Common myeloid progenitor, CD34-positive (primary cell): ENCODE measurements around the gene ENTPD2.
A peak's percentile ranks its signal among the peaks of the same experiment; 100 is the strongest.
"Not testable (repeated sequence)": the region's sequence is repeated elsewhere in the genome, so short reads cannot be mapped to it uniquely, and the experiment has no call there.

Experiments
- CTCF ChIA-PET: fragments of 350-600 bp; sonication (Branson Sonifier 250); formaldehyde crosslinking; loops from one replicate; lab custom pipeline; 2021; ENCODE audit warnings: antibody characterized with exemption; lab: Charles Lee
- POLR2A ChIA-PET: fragments of 350-600 bp; sonication (Branson Sonifier 250); formaldehyde crosslinking; loops from one replicate; lab custom pipeline; 2021; ENCODE audit warnings: antibody characterized with exemption; lab: Charles Lee
- DNase-seq, 3 donors: peaks; one replicate each; pipeline versions ENCODE4 v3.0.0 to v3.0.0-alpha.2; 2013
- H3K27ac ChIP-seq, 2 experiments: 1 replicate in 1 of 2; 2 replicates in 1 of 2; pipeline ENCODE4 v1.7.0; 2013; ENCODE audit warnings: inconsistent platforms in 2 of 2, low read length in 2 of 2, mild to moderate bottlenecking in 2 of 2, low read depth in 1 of 2, moderate library complexity in 1 of 2; ENCODE audit not compliant: severe bottlenecking in 2 of 2, insufficient read depth in 1 of 2, poor library complexity in 1 of 2
- H3K27me3 ChIP-seq, 5 experiments: replicated peaks in 2 of 5; 1 replicate in 3 of 5; 2 replicates in 2 of 5; pipeline versions ENCODE4 v1.6.1 to v1.7.0; 2013; ENCODE audit warnings: low read length in 4 of 5, mild to moderate bottlenecking in 2 of 5, moderate library complexity in 2 of 5, inconsistent platforms in 1 of 5; ENCODE audit not compliant: insufficient read depth in 5 of 5, control insufficient read depth in 4 of 5
- H3K36me3 ChIP-seq, 4 experiments: 1 replicate in 2 of 4; 2 replicates in 2 of 4; pipeline versions ENCODE4 v1.6.1 to v1.7.0; 2013; ENCODE audit warnings: low read length in 3 of 4, control low read depth in 1 of 4, mild to moderate bottlenecking in 1 of 4; ENCODE audit not compliant: control insufficient read depth in 4 of 4, insufficient read depth in 4 of 4
- H3K4me1 ChIP-seq, 4 experiments: 1 replicate in 3 of 4; 2 replicates in 1 of 4; pipeline versions ENCODE4 v1.6.1 to v1.7.1; 2013; ENCODE audit warnings: low read length in 3 of 4, mild to moderate bottlenecking in 3 of 4, control low read depth in 1 of 4, inconsistent platforms in 1 of 4, moderate library complexity in 1 of 4; ENCODE audit not compliant: control insufficient read depth in 4 of 4, insufficient read depth in 4 of 4; ENCODE audit errors: control extremely low read depth in 1 of 4
- H3K4me3 ChIP-seq, 7 experiments: 1 replicate in 4 of 7; 2 replicates in 3 of 7; pipeline versions ENCODE4 v1.5.1 to v1.7.0; 2013; ENCODE audit warnings: mild to moderate bottlenecking in 7 of 7, low read length in 6 of 7, moderate library complexity in 6 of 7, inconsistent platforms in 2 of 7, low read depth in 2 of 7, control low read depth in 1 of 7; ENCODE audit not compliant: insufficient read depth in 4 of 7, control insufficient read depth in 1 of 7; ENCODE audit errors: extremely low read depth in 1 of 7
- H3K9me3 ChIP-seq, 5 experiments: 1 replicate in 4 of 5; 2 replicates in 1 of 5; pipeline versions ENCODE4 v1.6.1 to v1.7.1; 2013; ENCODE audit warnings: low read length in 4 of 5, mild to moderate bottlenecking in 2 of 5, inconsistent platforms in 1 of 5, low read depth in 1 of 5, moderate library complexity in 1 of 5; ENCODE audit not compliant: control insufficient read depth in 4 of 5, insufficient read depth in 2 of 5; ENCODE audit errors: control extremely low read depth in 1 of 5
- WGBS: methylation state at CpG from one replicate; pipeline ENCODE4 v1.1.5; 2013; ENCODE audit not compliant: insufficient coverage; 5-methylcytosine and 5-hydroxymethylcytosine counted together

ENTPD2 gene

DNA sequence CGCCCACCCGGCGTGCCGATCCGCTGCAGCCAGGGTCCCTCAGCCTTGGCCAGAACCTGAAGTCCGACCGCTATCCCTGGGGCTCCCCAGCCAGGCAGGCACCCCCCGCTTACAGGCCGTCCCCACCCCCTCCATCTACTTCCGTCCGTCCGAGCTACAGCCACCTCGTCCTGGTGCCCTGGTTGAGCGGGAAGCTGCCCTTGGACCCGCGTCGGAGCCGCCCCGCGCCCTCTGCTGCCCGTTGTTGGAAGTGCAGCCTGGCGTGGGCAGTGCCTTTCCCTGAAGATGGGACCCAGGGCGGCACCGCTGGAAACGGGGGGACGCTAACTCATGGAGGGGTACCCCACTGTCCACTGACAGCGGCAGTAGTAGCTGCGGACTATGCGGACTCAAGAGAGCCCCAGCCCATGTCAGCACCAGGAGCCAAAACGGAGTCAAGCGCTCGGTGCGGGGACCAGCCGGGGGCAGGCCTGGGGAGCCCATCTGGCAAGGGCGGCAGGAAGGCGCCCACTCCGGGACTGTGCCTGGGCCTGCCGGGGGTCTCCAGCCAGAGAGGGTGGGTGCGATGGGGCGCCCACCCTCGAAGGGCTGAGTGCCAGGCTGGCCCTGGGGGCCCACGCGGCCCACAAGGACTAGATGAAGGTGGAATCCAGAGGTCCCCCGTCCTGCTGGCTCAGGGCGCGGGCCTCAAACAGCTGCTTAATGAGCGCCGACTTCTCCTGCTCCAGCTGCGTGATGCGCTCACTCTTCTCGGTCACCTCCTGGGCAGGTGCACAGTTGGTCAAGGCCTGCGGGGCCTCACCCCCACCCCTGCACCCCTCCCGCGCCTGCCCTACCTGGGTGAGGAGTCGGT is 10.4 kb upstream of the ENTPD2 start:
- Histone ChIP-seq H3K9me3 (no peaks in the 10 kb centered on the region), H3K27ac (no peak overlapping the region), H3K36me3 (peaks cover 0 to 26% (median 4%) of the 10 kb centered on the region in 4 experiments), H3K27me3 (no peaks in the 10 kb centered on the region), H3K4me3 (no peak overlapping the region), H3K4me1 (peaks cover 0 to 22% (median 8%) of the 10 kb centered on the region in 4 experiments)
- ChIA-PET CTCF (interaction anchor here (1.0 to 8.9 kb wide), 13 partner anchors 6 to 278 kb away, joined by 3 to 76 read pairs (median 4); no protein-coding TSS in a partner anchor), POLR2A (interaction anchor here (0.6 to 0.8 kb wide), 2 partner anchors 29 to 98 kb away, joined by 3 read pairs; no protein-coding TSS in a partner anchor)
- peak; percentile 27 to 51 (median 38) for DNase-seq
- WGBS = 56% methylated on average over 51 of the region's 55 CpGs

DNA sequence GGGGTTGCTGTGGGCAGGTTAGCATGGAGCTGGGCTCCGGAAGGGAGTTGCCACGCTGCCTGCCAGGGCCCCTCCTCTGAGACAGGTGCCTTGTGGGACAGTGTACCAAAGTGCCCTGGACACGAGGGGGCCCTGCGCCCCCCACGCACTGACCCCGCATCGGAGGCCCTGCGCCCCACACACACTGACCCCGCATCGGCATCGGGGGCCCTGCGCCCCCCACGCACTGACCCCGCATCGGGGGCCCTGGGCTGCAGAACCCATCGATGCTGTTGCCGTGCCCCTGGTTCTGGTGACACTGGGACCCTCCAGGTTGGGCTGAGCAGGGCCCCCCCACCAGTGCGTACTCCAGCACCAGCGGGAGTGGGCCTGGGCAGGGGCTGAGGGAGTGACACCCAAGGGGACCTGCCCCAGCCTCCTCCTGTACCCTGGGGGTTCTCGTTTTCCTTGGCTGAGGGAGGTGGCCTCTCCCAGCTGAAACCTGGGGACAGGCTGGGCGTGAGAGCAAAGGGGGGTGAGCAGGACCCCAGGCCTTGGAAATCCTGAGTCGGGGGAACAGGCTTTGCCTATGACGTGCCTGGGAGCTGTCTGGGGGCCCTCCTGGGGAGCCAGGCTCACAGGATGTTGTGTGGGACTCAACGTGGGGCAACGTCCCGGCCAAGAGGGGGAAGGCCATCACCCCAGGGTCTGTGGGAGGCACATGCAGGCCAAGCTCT is 9.6 kb upstream of the ENTPD2 start:
- Histone ChIP-seq H3K27me3 (no peaks in the 10 kb centered on the region), H3K27ac (no peak overlapping the region), H3K4me3 (no peak overlapping the region), H3K36me3 (peaks cover 0 to 26% (median 4%) of the 10 kb centered on the region in 4 experiments), H3K4me1 (peaks cover 0 to 20% (median 8%) of the 10 kb centered on the region in 4 experiments), H3K9me3 (no peaks in the 10 kb centered on the region)
- ChIA-PET POLR2A (interaction anchor here (0.8 kb wide), 1 partner anchor 28 kb away, joined by 3 read pairs; no protein-coding TSS in a partner anchor), CTCF (interaction anchor here (1.1 to 8.9 kb wide), 10 partner anchors 6 to 37 kb away, joined by 3 to 76 read pairs (median 4); no protein-coding TSS in a partner anchor)
- no peak for DNase-seq
- WGBS = 89% methylated on average over 25 of the region's 26 CpGs

DNA sequence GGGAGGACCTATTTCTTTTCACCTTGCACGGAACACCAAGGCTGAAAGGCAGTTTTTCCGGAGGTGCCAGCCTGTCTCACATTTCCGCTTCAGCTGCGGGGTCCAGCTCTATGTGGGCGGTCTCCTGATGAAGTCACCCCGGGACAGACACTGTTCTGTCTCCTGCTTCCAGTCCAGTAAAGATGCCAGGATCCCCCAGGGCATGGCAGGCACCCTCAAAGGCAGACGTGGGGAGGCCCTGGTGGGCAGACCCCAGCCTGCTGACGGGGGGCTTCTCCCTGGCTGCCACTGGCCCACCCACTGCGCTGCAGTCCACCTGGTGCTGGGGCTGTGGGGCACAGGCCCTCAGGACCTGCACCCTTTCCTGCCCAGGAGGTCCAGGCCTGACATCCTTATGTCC is 8.9 kb upstream of the ENTPD2 start:
- H3K27ac ChIP-seq, POLR2A ChIA-PET, CTCF ChIA-PET: not testable (repeated sequence)

DNA sequence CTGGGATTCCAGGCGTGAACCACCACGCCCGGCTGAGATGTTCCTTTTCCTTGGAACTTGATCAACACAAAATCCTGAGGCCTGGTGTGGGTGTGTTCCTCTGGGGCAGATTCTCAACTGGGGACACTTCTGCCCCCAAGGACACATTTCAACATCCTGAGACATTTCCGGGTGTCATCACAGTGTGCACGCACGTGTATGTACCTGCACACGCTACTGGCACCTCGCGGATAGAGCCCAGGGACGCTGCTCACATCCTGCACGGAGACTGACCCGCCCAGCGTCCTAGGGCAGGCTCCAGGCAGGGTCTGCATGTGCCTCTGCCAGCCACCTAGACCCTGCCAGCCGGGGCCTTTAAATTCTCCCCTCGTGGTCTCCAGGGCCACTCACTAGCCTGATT is 8.5 kb upstream of the ENTPD2 start:
- POLR2A ChIA-PET = no interaction called here
- WGBS = 94% methylated on average over 15 of the region's 15 CpGs
- no peak for DNase-seq
- Histone ChIP-seq H3K4me1 (peaks cover 0 to 21% (median 7%) of the 10 kb centered on the region in 4 experiments), H3K9me3 (no peaks in the 10 kb centered on the region), H3K4me3 (no peak overlapping the region), H3K36me3 (peaks cover 0 to 26% (median 4%) of the 10 kb centered on the region in 4 experiments), H3K27ac (no peak overlapping the region), H3K27me3 (no peaks in the 10 kb centered on the region)
- CTCF ChIA-PET = no interaction called here

More for the DNA sequence above, 8.9 kb upstream of the ENTPD2 start:
- H3K4me3 ChIP-seq, H3K9me3 ChIP-seq, DNase-seq, H3K27me3 ChIP-seq: not testable (repeated sequence)
- peaks cover 0 to 19% (median 8%) of the 10 kb centered on the region in 4 experiments for H3K4me1 ChIP-seq
- 100% methylated on average over 3 of the region's 9 CpGs for WGBS
- peaks cover 0 to 26% (median 4%) of the 10 kb centered on the region in 4 experiments for H3K36me3 ChIP-seq

DNA sequence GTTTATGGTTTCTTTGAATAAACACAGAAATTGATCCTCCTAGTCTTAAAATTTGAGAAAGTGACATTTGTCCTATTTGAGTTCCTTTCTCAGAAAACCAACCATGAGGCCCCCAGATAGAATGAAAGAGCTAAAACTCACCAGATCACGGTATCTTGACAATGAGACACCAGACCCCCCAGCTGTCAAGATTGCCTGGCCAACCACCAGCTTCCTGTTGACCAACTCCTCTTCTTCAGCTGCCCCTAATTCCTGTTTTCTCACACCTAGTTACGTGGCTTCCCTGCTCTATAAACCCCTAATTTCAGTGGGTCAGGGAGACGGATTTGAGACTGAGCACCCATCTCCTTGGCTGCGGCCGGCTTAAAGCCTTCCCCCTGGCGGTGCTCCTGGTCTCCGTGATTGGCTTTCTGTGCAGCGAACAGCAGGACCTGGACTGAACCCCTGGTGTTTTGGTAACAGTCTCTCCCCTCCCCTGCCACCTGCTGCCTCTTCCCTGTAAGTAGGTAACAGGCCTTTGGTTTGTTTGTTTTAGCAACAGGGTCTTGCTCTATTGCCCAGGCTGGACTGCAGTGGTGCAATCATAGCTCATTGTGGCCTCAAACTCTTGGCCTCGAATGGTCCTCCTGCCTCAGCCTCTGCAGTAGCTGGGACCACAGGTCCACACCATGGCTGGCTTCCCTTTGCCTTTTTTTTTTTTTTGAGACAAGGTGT is 4.8 kb upstream of the ENTPD2 start:
- Histone ChIP-seq H3K27ac (no peak overlapping the region), H3K9me3 (no peaks in the 10 kb centered on the region), H3K27me3 (peaks cover 0 to 26% (median 7%) of the 10 kb centered on the region in 5 experiments), H3K4me1 (peaks cover 0 to 26% (median 11%) of the 10 kb centered on the region in 4 experiments), H3K36me3 (no peaks in the 10 kb centered on the region), H3K4me3 (no peak overlapping the region)
- POLR2A ChIA-PET = interaction anchor here (0.6 kb wide), 3 partner anchors 22 to 173 kb away, joined by 3 to 4 read pairs (median 4); partner anchors contain the start of gene TRAF2
- CTCF ChIA-PET = interaction anchor here (0.8 to 7.8 kb wide), 4 partner anchors 9 to 24 kb away, joined by 3 to 76 read pairs (median 14); partner anchors contain the start of genes NPDC1 and SAPCD2
- WGBS = 92% methylated on average over 9 of the region's 9 CpGs
- no peak for DNase-seq

DNA sequence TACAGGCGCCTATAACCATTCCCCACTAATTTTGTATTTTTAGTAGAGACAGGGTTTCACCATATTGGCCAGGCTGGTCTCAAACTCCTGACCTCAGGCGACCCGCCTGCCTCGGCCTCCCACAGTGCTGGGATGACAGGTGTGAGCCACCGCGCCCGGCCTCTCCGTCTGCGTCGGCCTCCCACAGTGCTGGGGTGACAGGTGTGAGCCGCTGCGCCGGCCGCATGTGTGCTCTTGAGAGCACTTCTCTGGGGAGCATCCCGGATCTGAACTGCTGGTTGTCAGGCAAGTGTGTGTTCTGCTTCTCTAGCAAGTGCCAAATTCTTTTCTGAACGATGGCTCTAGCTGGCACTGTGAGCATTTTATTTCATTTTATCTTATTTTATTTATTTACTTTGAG is 3.7 kb upstream of the ENTPD2 start:
- Histone ChIP-seq H3K4me3 (no peak overlapping the region), H3K27ac (no peak overlapping the region), H3K27me3 (peaks cover 0 to 37% (median 14%) of the 10 kb centered on the region in 5 experiments), H3K36me3 (no peaks in the 10 kb centered on the region), H3K4me1 (peaks cover 0 to 33% (median 21%) of the 10 kb centered on the region in 4 experiments), H3K9me3 (no peaks in the 10 kb centered on the region)
- CTCF ChIA-PET = interaction anchor here (4.9 to 7.8 kb wide), 2 partner anchors 10 to 11 kb away, joined by 23 to 76 read pairs; partner anchors contain the start of genes NPDC1 and SAPCD2
- WGBS = 96% methylated on average over 14 of the region's 16 CpGs
- DNase-seq = no peak
- POLR2A ChIA-PET = no interaction called here
